ENCODE results near the gene TMEM63B.

DNA sequence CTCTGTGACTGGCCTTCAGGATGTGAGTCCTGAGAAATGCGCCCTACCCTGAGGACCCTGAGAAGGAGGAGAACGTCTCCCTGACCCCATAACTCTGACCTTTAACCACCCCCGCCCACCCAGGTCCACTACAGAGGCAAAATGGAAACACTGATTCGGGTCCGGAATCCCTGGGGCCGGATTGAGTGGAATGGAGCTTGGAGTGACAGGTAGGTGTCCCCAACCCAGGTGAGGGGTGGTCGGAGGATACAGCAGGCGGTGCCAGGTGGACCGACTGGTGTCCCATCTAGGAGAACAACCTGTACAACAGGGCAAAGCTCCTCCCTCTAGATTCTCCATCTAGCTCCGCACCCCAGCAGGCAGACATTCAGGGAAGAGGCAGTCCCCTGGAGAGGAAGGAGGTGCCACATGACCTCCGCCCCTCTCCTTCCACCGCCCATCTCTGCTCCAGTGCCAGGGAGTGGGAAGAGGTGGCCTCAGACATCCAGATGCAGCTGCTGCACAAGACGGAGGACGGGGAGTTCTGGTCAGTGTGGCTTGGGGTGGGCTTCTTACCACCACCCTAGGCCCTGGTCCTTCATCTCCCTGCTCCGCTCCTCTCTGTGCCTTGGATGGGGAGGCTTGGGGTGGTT is 48.9 kb downstream of the TMEM63B start:
- TF ChIP-seq EZH2 (IDR thresholded peaks at IDR 0.05) (no peak), POLR2AphosphoS5 (IDR thresholded peaks at IDR 0.05; ENCODE audit: borderline replicate concordance, low read depth, low read length) (no peak), FOXP2 (optimal IDR thresholded peaks at IDR 0.05; ENCODE audit: control extremely low read depth, extremely low read length, insufficient read depth) (no peak)
